Fibroblast of villous mesenchyme (primary cell): ENCODE data around the gene SUSD6. TPM values are rescaled to one million over a fixed set of nuclear protein-coding genes. Genes with fewer than 3 reads are reported as not detected.
A peak's percentile ranks its signal among the peaks of the same experiment; 100 is the strongest.

Source experiments
- DNase-seq: peaks from one replicate; pipeline ENCODE4 v3.0.0-alpha.2; 2010; ENCODE audit warnings: low read depth
- H3K4me3 ChIP-seq: 2 replicates; pipeline ENCODE4 v1.5.1; 2011; ENCODE audit warnings: low read depth, mild to moderate bottlenecking, low read length
- total RNA-seq: library from RNA; depleted of rRNA; stranded (reverse); fragments of >200 nt; gene quantifications from 2 replicates; pipeline ENCODE4 v1.2.3, GENCODE V29; 2012
- TF ChIP-seq, protein P1 (sequence below): IDR thresholded peaks from 2 replicates; pipeline ENCODE4 v1.5.1; 2012; ENCODE audit warnings: low read depth, mild to moderate bottlenecking, low read length; ENCODE audit not compliant: insufficient read depth

The SUSD6 gene
- total RNA-seq, 1 donor, result 12.5 TPM

DNA sequence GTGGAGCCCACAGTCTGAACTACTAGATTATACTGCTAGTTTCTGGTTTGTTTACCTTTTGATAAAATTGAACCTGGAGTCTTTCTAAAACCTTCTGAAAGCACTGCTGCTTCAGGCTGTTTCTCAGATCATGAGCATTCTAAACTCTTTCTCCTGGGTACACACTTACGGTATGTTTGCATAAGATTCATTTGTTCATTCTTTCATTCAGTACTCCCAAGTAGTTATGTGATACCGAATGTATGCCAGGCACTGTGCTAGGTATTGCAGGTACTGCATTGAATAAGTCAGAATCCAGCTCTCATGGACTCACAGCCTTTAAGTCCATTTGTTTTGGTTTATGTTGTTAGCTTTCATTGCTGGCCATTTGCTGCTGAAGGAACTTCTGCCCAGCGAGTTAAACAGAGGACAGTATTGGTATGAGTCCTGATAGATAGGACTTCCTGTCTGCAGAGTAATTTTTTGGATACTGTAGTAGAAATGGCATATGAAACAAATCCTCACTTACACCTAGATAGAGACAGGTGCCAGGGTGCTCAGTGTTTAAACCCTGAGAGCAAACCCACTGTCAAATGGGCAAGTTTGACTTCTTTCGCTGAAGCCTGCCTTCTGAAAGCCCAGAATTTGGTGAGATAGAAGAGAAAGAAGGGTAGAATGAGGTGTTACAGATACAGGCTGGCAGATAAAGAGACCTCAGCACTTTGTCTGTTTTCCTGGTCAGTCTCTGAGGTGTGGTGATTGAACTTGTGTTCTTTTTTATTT is 2.1 kb downstream of the SUSD6 start:
- DNase-seq, result no peak
- TF ChIP-seq, protein P1, sequence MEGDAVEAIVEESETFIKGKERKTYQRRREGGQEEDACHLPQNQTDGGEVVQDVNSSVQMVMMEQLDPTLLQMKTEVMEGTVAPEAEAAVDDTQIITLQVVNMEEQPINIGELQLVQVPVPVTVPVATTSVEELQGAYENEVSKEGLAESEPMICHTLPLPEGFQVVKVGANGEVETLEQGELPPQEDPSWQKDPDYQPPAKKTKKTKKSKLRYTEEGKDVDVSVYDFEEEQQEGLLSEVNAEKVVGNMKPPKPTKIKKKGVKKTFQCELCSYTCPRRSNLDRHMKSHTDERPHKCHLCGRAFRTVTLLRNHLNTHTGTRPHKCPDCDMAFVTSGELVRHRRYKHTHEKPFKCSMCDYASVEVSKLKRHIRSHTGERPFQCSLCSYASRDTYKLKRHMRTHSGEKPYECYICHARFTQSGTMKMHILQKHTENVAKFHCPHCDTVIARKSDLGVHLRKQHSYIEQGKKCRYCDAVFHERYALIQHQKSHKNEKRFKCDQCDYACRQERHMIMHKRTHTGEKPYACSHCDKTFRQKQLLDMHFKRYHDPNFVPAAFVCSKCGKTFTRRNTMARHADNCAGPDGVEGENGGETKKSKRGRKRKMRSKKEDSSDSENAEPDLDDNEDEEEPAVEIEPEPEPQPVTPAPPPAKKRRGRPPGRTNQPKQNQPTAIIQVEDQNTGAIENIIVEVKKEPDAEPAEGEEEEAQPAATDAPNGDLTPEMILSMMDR, result no peak
- H3K4me3 ChIP-seq, result peak overlapping the region; percentile 79

DNA sequence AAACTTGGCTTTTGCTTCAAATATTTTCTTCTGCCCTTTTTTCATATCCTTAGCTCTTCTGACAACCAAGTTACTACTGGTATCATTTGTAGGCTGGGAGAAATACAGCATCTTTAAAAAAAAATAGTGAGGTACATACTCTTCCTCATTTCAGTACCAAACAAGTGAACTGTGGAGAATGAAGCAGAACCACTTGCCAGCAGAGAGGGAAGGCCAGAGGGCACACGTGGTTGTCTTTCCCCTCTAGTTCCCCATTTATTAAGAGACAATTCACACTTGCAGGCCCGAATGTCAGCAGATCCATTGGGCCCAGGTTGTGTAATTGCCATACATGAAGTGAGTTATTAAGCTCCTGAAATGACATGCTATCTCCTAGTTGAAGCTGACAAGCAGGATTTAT is 3.2 kb downstream of the SUSD6 start:
- TF ChIP-seq, protein P1, result no peak
- H3K4me3 ChIP-seq, result no peak overlapping the region
- DNase-seq, result no peak

- DNase-seq, result no peak
- H3K4me3 ChIP-seq, result peak overlapping the region; percentile 37
- TF ChIP-seq, protein P1, result no peak
These were observed 3.7 kb downstream of the SUSD6 start for GRCh38 chr14:69615121-69615495.

DNA sequence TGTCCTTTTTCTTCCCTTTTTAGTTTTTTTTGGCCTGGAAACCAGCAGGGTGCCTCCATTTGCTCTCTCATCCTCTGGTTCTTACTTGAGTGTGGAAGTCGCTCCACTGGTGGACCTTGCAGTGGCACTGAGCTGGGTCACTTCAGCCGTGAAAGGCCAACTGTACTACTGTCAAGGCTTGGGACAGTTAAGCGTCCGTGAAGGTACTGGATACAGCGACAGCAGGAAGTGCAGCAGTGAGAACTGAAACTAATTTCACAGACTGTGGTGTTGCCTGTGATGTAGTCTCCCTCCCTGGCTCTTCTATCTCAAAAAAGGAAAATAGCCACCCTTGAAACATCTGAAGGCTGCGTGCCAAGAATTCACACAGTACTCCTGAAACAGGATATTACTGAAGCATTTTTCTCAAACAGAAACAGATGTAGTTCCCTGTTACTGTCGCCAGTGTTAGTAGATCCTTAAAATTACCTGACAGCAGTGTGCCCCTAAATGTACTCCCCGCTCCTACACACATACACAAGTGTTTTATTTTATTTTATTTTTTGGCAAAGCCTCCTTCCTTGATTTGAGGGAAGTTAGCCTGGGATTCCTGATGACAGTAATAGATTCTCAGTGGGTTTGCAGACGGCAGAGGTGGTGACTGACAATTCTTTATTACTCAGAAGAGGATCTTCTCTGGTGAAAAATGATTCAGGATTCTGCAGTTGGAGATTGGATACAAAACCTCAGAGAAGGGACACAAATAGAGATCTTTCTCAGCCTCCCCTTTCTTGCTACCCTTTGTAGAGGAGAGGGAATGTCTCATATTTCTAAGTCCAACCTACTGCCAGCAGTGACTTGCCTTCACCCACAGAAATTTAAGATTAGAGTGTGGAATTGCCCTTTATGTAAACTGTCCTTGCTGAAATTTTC is 4.4 kb downstream of the SUSD6 start:
- DNase-seq, result peak; percentile 86
- TF ChIP-seq, protein P1, result no peak
- peak overlapping the region; percentile 37 for H3K4me3 ChIP-seq

GRCh38 chr14:69616408-69616773 is 5.0 kb downstream of the SUSD6 start:
- no peak for DNase-seq
- peak overlapping the region; percentile 37 for H3K4me3 ChIP-seq

GRCh38 chr14:69617796-69618195 is 6.4 kb downstream of the SUSD6 start:
- TF ChIP-seq, protein P1, result no peak
- H3K4me3 ChIP-seq, result no peak overlapping the region
- no peak for DNase-seq

More at GRCh38 chr14:69616408-69616773, 5.0 kb downstream of the SUSD6 start:
- TF ChIP-seq, protein P1, result no peak
